SJSA1 (cell line): ENCODE data around the gene ABCB6. TPM values are rescaled to one million over a fixed set of nuclear protein-coding genes. Genes with fewer than 3 reads are reported as not detected.

Experiments used
- DNase-seq, 2 experiments: peaks; one replicate each; pipeline ENCODE4 v3.0.0-alpha.2; 2015 to 2020; ENCODE audit warnings: low spot score in 2 of 2, low read depth in 1 of 2
- H3K27ac ChIP-seq: fragments of 250-450 bp; sonication (Bioruptor Pico); 2 replicates; pipeline ENCODE4 v1.5.1; 2020; ENCODE audit warnings: mild to moderate bottlenecking, moderate library complexity
- H3K27me3 ChIP-seq: fragments of 250-450 bp; sonication (Bioruptor Pico); replicated peaks from 2 replicates; pipeline ENCODE4 v1.5.1; 2020; ENCODE audit warnings: mild to moderate bottlenecking, moderate library complexity
- H3K36me3 ChIP-seq: fragments of 250-450 bp; sonication (Bioruptor Pico); 2 replicates; pipeline ENCODE4 v1.5.1; 2020; ENCODE audit warnings: mild to moderate bottlenecking
- H3K4me1 ChIP-seq: fragments of 250-450 bp; sonication (Bioruptor Pico); replicated peaks from 2 replicates; pipeline ENCODE4 v1.6.1; 2021; ENCODE audit warnings: mild to moderate bottlenecking
- H3K4me3 ChIP-seq: fragments of 250-450 bp; sonication (Bioruptor Pico); 2 replicates; pipeline ENCODE4 v1.5.1; 2020; ENCODE audit warnings: mild to moderate bottlenecking
- H3K9me3 ChIP-seq: fragments of 250-450 bp; sonication (Bioruptor Pico); replicated peaks from 2 replicates; pipeline ENCODE4 v1.5.1; 2020; ENCODE audit warnings: mild to moderate bottlenecking
- total RNA-seq: library from RNA; depleted of rRNA; stranded (reverse); fragments of >200 nt; shearing (Covaris generic); gene quantifications from 2 replicates; pipeline ENCODE4 v1.2.3, GENCODE V29; 2014; rRNA removed

Gene ABCB6
- total RNA-seq, 1 experiment from 2014 or later: 22.2 TPM

DNA sequence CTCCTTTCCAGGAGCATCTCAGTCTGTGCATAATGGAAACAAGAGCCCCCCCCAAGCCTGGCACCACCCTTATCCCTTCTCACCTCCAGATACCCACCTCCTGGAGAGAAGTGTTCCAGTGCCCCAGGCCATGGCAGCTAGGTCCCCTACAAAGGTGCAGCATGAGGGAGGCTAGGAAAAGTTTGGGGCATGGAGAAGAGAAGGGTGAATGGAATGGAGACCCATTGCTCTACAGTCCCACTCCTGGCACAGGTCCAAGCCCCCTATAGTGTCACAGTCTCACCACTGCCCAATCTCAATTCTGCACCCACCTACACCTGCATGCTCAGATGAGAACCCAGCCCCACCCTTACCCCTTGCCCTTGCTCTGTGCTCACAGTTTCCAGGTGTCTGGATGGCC is 49.8 kb downstream of the ABCB6 start:
- H3K9me3 ChIP-seq: no peaks in the 10 kb centered on the region
- peaks cover 4% of the 10 kb centered on the region for H3K36me3 ChIP-seq
- H3K27me3 ChIP-seq: no peaks in the 10 kb centered on the region
- no peaks in the 10 kb centered on the region for H3K4me1 ChIP-seq
- H3K4me3 ChIP-seq: no peak overlapping the region
- H3K27ac ChIP-seq: no peak overlapping the region
- DNase-seq: no peak

DNA sequence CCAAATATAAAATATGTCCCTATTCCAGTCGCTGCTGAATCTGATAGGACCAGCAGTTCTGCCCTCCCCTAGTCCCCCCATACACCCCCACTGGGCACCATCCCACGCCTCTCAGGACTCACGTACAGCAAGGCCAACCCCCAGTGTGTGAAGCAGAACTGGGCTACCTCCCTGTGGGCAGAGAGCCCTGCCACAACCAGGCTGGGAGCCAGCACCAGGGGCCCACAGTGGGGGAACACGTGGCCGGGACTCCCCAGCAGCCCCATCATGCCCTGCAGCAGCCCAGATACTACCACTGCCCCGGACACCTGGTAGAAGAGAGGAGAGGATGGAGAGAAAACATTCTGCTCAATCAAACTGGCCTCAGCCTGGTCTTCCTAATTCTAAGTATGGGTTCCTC is 50.2 kb downstream of the ABCB6 start:
- no peaks in the 10 kb centered on the region for H3K4me1 ChIP-seq
- H3K27me3 ChIP-seq: no peaks in the 10 kb centered on the region
- H3K9me3 ChIP-seq: no peaks in the 10 kb centered on the region
- no peak overlapping the region for H3K4me3 ChIP-seq
- no peaks in the 10 kb centered on the region for H3K36me3 ChIP-seq
- no peak for DNase-seq
- H3K27ac ChIP-seq: no peak overlapping the region

DNA sequence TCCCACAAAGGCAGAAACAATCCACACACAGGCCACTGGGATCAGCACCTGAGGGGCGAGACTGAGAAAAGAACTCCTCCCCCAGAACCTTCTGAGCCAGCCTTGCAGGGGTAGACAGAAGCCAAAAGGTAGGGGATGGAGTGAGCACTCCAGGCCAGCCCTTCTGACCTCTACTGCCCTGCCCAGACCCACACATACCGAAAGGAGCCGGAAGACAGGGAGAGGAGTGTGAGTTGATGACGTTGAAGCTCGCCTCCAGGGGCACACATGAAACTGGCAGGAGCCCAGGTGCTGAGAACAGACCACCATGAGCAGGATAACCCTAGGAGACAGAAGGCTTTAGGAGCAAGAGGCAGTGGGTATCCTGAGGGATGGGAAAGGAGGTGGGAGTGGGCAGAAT is 50.8 kb downstream of the ABCB6 start:
- H3K9me3 ChIP-seq: no peaks in the 10 kb centered on the region
- no peaks in the 10 kb centered on the region for H3K4me1 ChIP-seq
- H3K36me3 ChIP-seq: no peaks in the 10 kb centered on the region
- no peaks in the 10 kb centered on the region for H3K27me3 ChIP-seq
- H3K4me3 ChIP-seq: no peak overlapping the region
- H3K27ac ChIP-seq: no peak overlapping the region
- no peak for DNase-seq

DNA sequence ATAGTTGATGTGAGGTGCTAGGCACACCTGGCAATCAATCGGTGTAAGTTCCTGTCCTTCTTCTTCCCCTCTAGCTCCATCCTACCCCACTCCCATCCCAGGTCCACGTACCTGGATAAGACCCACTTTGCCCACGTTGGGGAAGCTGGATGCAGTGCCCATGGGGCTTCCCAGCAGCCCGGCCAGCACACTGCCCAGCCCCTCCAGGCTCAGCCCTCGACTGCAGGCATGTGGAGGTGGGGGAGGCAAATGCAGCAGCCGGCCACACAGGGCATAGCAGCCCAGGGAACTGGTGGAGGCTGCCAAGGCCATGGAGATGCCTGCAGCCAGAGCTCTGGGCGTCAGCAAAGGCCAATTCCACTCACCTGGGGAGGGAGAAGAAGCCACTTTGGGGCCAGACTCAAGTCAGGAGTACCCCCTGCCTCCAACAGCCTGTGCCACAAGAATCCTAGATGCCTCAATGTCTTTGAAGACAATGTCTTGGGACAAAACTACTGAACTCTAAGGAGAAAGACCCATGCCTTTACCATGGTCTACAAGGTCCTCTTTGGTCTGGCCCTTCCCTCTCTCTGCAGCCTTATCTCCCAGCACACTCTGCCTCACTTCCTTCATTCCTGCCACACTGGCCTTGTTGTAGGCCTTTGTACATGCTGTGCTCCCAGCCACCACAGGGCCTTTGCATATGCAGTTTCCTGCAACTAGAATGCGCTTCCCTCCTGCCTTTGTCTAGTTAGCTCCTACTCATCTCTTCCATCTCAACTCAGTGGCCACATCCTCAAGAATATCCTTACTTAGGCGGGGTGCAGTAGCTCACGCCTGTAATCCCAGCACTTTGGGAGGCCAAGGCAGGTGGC is 53.5 kb downstream of the ABCB6 start:
- Histone ChIP-seq H3K9me3 (no peaks in the 10 kb centered on the region), H3K36me3 (no peaks in the 10 kb centered on the region), H3K27ac (no peak overlapping the region), H3K4me1 (peaks cover 6% of the 10 kb centered on the region), H3K27me3 (no peaks in the 10 kb centered on the region), H3K4me3 (no peak overlapping the region)
- DNase-seq: no peak

DNA sequence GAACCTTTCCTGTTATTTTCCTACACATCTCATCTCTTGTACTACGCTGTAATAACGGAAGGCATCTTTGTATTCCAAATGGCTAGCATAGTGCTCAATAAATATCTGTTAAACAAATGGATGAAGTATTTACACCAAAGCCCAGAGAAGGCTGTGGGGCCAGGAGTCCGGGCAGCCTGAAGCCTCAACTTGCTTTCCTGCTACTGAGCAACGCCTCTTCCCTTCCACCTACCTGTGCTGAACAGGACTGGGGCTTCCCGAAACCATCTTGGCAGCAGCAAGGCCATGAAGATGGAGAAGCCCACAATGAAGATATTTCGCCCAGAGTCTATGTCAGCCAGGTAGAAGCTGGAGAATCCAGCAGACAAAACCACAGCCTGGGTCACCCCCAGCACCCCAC is 55.6 kb downstream of the ABCB6 start:
- DNase-seq: no peak
- no peak overlapping the region for H3K27ac ChIP-seq
- no peaks in the 10 kb centered on the region for H3K36me3 ChIP-seq
- H3K4me1 ChIP-seq: peaks cover 12% of the 10 kb centered on the region
- no peaks in the 10 kb centered on the region for H3K27me3 ChIP-seq
- no peak overlapping the region for H3K4me3 ChIP-seq
- no peaks in the 10 kb centered on the region for H3K9me3 ChIP-seq

DNA sequence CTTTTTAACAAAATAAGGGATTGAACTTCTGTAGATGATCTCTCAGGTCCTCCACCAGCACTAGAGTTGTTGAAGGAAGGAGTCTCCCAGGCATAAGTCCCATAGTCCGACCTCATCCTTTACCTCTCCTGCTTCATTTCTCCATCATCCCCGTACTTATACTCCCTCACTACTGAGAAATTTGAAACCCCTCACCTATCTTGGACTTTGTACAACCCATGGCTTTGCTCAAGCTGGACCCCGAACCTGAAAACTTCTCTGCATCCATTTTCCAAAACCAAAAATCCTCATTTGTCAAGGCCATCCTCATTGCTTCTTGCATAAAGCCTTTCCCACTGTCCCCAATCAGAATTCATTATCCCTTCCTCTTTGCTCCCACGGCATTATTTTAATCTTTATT is 57.7 kb downstream of the ABCB6 start:
- H3K9me3 ChIP-seq: no peaks in the 10 kb centered on the region
- H3K36me3 ChIP-seq: 0 out of 2 replicates have a peak, but pooled peaks cover 4% of the 10 kb centered on the region
- no peak for DNase-seq
- no peaks in the 10 kb centered on the region for H3K27me3 ChIP-seq
- H3K27ac ChIP-seq: no peak overlapping the region
- H3K4me1 ChIP-seq: peaks cover 12% of the 10 kb centered on the region
- H3K4me3 ChIP-seq: peak overlapping the region; percentile 58

DNA sequence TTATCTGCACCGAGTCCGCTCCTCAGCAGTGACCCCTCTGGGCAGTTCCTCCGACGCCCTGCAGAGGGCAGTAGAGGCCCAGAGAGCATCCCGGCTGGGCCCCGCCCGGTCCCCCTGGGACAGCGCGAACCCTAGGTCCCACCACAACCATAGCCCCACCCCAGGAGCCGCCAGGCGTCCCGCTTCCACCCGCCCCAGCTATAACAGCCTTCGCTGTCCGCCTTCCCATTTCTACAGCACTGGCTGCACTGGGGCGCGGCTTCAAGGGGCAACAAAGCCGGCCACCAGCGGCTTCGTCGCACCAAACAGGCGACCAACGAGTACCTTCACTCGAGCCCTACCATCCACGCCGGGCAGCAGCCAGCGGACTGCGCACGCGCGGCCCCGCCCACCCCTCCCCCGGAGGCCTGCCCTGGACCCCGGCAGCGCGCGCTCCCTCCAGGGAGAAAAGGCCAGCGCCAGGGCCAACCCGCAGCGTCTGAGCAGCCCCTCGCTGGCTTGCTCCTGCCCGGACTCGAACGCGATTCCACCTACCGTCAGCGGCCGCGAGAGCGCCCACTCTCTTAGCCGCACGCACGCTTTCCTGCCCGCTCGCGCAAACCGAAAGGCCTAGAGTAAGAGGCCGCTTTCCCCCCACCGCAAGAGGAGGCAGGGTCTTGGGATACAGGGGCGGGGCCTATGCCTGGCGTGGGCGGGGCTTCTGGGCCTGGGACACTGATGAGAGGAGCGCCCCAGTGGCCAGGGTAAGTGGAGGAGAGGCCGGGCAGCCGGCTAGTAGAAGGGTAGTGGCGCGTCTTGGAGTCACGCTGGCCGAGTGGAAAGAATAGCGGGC is 58.4 kb downstream of the ABCB6 start, which contains the start of gene NHEJ1:
Gene NHEJ1, minus strand, starts transcription at position 630 of the 832 bp plus-strand sequence. CDS start 2,453 bp downstream, outside the sequence.
- Histone ChIP-seq H3K36me3 (0 out of 2 replicates have a peak, but pooled peaks cover 4% of the 10 kb centered on the region), H3K27me3 (no peaks in the 10 kb centered on the region), H3K4me1 (peaks cover 12% of the 10 kb centered on the region), H3K27ac (peak within 1 kb of the TSS; percentile 56), H3K9me3 (no peaks in the 10 kb centered on the region), H3K4me3 (peak within 1 kb of the TSS; percentile 58)
- peak; percentile 97 to 98 for DNase-seq

Other genes starting within 250 kb of the ABCB6 start
- gene FEV, start 233.8 kb downstream of the ABCB6 start, total RNA-seq: not detected in 2 replicates
- not detected in 2 replicates for gene CRYBA2, start 225.5 kb downstream of the ABCB6 start, total RNA-seq
- not detected in 2 replicates for gene CFAP65, start 177.4 kb downstream of the ABCB6 start, total RNA-seq
- 0.05 TPM in 1 of 2 replicates, not detected in the other for gene IHH, start 158.0 kb downstream of the ABCB6 start, total RNA-seq
- 13.0 and 15.4 TPM in 2 replicates for gene NHEJ1, start 58.1 kb downstream of the ABCB6 start, total RNA-seq
- 0.13 TPM in 1 of 2 replicates, not detected in the other for gene SLC23A3, start 48.9 kb downstream of the ABCB6 start, total RNA-seq
- gene CNPPD1, start 42.0 kb downstream of the ABCB6 start, total RNA-seq: 26.1 and 33.8 TPM in 2 replicates
- 37.6 and 45.8 TPM in 2 replicates for gene RETREG2, start 40.7 kb downstream of the ABCB6 start, total RNA-seq
- gene ZFAND2B, start 12.2 kb downstream of the ABCB6 start, total RNA-seq: 42.7 and 50.1 TPM in 2 replicates
- 29.8 and 45.8 TPM in 2 replicates for gene ATG9A, start 10.7 kb upstream of the ABCB6 start, total RNA-seq
- 13.9 and 15.2 TPM in 2 replicates for gene ANKZF1, start 10.8 kb upstream of the ABCB6 start, total RNA-seq
- gene GLB1L, start 26.5 kb upstream of the ABCB6 start, total RNA-seq: 0.53 and 3.6 TPM in 2 replicates
- 13.2 and 18.6 TPM in 2 replicates for gene STK16, start 26.5 kb upstream of the ABCB6 start, total RNA-seq
- gene TUBA4B, start 34.3 kb upstream of the ABCB6 start, total RNA-seq: not detected in 2 replicates
- gene TUBA4A, start 35.0 kb upstream of the ABCB6 start, total RNA-seq: 0.45 TPM in 1 of 2 replicates, not detected in the other
- 35.5 and 57.8 TPM in 2 replicates for gene DNAJB2, start 60.4 kb upstream of the ABCB6 start, total RNA-seq
- 4.2 and 4.9 TPM in 2 replicates for gene PTPRN, start 90.4 kb upstream of the ABCB6 start, total RNA-seq
- not detected in 2 replicates for gene RESP18, start 113.8 kb upstream of the ABCB6 start, total RNA-seq
- 25.5 and 56.1 TPM in 2 replicates for gene DNPEP, start 169.0 kb upstream of the ABCB6 start, total RNA-seq
- 0.13 TPM in 1 of 2 replicates, not detected in the other for gene DES, start 199.4 kb upstream of the ABCB6 start, total RNA-seq
- 0.44 and 4.2 TPM in 2 replicates for gene SPEG, start 215.9 kb upstream of the ABCB6 start, total RNA-seq